Activated CD8-positive, alpha-beta memory T cell treated with anti-CD3 and anti-CD28 coated beads for 48 hours (primary cell): ENCODE measurements around the gene STXBP5L.
"Not testable (repeated sequence)": the region's sequence is repeated elsewhere in the genome, so short reads cannot be mapped to it uniquely, and the experiment has no call there.

Experiments
- DNase-seq, 3 experiments: peaks; one replicate each; pipeline ENCODE4 v3.0.0-alpha.2; 2020; ENCODE audit warnings: low read depth in 2 of 3, low spot score in 2 of 3

The STXBP5L gene

DNA sequence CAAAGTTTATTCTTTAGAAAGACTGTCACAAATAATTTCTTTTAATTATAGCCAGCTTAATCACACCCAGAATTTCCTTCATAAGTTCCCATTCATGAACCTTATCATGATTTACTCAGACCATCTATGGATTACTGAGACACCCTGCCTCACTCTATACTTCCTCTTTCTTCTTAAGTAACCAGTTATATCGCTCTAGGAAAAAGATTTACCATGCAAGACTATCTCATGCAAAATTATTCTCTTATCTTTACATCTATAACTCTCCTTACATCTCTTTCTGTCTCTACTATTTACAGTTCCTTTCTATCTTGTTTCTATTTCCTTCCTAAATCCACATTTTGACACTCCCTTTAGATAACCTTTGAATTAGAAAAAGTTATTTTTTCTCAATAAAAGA is 321.0 kb downstream of the STXBP5L start:
- no peak for DNase-seq

GRCh38 chr3:121230194-121230593 is 322.2 kb downstream of the STXBP5L start:
- not testable (repeated sequence) for DNase-seq

GRCh38 chr3:121231872-121232271 is 323.9 kb downstream of the STXBP5L start:
- no peak for DNase-seq

DNA sequence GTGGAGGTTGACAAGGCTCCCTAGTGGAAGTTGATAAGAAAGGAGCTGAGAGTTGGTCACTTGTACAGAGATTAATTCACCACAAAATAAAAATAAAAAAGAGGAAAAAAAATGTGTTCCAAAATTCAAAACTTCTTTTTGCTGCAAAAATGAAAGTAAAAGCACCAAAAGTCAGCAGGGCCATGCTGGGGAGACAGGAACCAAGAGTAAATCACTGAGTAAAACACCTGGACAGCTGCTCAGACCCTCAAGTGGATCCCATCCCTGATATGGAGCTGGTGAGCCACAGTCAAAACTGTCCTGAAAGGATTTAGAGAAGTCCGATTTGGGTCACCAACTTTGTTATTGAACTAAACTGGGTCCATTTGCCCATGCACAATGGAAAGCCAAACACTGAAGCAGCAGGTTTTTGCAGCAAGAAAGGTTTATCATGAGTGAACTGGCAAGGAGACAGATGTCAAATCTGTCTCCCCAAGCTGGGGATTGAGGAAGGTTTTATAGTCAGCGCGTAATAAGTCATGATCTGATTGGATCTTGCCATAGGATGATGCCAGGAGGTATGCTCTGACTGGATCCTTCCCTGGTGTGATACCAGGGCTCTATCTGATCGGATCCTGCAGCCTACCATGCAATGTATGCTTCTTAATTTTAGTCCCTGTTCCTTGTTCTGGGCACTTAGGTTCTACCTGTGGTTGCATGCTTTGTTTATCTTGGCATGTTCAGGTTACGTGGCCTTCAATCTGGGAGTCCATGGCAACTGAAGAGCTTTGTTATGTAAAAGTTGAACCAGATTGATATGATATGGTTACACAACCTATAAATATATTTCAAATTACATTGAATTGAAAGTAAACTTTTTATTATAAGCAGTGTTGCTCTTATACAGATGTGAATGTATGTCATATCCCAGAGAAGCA is 324.6 kb downstream of the STXBP5L start:
- no peak for DNase-seq

DNA sequence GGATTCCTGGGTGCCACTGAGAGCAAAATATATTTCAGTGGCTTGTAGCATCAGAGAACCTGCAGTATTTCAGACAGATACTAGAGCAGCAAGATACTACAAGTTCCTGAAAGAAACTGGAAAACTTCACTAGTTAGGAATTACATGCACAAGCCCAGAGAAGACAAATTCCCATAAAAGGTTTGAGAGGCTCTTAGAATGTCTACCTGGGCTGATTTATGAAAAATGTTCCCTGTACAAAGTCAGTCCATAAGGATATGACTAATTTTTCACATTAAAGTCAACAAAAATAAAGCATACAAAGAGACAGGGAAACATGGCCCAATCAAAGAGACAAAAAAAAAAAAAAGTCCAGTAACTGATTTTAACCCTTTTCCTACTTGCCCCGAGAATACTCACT is 335.2 kb downstream of the STXBP5L start:
- no peak for DNase-seq

DNA sequence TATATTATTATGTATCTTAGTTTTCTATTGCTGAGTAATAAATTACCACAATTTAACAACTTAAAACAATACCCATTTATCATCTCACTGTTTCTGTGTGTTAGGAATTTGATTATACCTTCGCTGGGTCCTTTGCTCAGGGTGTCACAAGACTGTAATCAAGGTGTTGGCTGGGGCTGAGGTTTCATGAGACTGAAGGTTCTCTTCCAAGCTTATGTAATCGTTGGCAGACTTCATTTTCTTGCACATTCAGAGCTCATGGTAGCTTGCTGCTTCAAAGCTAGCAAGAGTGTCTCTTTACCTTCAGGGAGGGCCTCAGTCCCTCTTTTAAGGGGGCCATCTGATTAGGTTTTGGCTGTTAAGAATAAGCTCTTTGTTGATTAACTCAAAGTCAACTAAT is 344.7 kb downstream of the STXBP5L start:
- no peak for DNase-seq

- DNase-seq: no peak
Measured at GRCh38 chr3:121269389-121269788, 361.4 kb downstream of the STXBP5L start.

GRCh38 chr3:121274411-121274810 is 366.4 kb downstream of the STXBP5L start:
- no peak for DNase-seq

GRCh38 chr3:121295452-121295851 is 387.4 kb downstream of the STXBP5L start:
- DNase-seq: no peak

DNA sequence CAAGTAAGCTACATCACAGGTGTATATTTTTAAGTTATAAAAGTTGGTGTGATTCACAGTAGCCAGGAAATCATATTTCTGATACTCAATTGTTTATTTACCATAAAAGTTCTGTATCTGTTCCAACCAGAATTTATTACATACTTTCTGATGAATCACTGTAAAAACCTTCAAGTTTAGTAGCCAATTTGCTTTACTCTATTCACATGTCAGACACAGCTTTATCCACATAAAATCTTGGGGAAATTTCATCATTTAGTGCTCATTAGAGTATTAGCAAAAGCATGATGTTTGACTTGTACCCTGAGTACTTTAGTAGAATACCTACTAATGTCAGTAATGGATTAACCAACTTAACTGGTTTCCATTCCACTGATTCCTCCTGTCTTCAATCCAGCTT is 388.0 kb downstream of the STXBP5L start:
- no peak for DNase-seq

- no peak for DNase-seq
Measured at GRCh38 chr3:121324320-121324719, 416.3 kb downstream of the STXBP5L start.

GRCh38 chr3:121330118-121330517 is 422.1 kb downstream of the STXBP5L start:
- DNase-seq: no peak

- DNase-seq: no peak
Measured at GRCh38 chr3:121330634-121331033, 422.6 kb downstream of the STXBP5L start.

GRCh38 chr3:121355960-121356359 is 448.0 kb downstream of the STXBP5L start:
- DNase-seq: not testable (repeated sequence)

DNA sequence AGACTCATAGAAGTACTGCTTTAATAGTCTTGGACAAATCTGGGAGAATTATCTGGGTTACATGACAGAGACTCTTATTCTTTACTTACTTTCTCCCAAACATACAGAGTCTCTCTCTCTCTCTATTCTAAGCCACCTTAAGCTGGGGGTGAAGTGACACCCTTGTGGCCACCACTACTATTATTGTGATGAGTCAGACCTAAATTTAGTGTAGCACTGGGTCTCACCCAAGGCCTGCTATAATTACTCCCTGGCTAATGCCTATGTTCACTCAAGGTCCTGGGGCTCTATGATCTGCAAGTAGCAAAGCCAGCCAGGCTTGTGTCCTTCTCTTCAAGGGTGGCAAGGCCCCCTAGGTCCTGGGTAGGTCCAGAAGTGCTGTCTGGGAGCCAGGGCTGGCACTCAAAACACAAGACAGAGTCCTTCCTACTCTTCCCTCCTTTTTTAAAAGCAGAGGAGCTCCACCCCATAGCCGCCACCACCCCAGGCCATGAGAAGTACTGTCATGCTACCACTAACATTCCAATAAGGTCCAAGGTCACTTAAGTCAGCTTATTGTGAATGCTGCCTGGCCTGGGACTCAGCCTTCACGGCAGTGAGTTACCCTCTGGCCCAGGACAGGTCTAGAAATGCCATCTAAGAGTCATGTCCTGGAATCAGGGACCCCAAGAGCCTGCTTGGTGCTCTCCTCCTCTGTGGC is 454.2 kb downstream of the STXBP5L start:
- DNase-seq: no peak

DNA sequence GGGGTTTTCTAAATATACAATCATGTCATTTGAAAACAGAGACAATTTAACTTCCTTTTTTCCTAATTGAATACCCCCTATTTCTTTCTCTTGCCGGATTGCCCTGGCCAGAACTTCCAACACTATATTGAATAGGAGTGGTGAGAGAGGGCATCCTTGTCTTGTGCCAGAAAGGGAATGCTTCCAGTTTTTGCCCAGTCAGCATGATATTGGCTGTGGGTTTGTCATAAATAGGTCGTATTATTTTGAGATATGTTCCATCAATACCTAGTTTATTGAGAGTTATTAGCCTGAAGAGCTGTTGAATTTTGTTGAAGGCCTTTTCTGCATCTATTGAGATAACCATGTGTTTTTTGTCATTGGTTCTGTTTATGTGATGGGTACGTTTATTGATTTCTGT is 480.3 kb downstream of the STXBP5L start:
- not testable (repeated sequence) for DNase-seq

- DNase-seq: not testable (repeated sequence)
Measured at GRCh38 chr3:121395967-121396366, 488.0 kb downstream of the STXBP5L start.

DNA sequence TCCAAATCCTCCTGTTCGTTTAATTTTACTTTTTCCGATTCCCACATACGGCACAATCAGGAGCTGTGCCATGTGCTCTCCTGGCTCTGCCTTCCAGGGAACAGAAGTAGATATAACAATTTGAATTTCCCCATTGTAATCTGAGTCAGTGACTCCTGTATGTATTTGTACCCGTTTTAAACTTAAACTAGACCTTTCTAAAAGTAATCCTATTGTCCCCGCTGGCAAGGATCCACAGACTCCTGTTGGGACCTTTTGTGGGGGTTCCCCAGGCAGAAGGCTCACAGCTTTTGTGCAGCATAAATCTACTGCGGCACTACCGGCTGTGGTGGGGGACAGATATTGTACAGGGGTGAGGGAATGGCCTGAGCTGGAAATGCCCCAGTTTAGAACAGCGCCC is 490.0 kb downstream of the STXBP5L start:
- not testable (repeated sequence) for DNase-seq

DNA sequence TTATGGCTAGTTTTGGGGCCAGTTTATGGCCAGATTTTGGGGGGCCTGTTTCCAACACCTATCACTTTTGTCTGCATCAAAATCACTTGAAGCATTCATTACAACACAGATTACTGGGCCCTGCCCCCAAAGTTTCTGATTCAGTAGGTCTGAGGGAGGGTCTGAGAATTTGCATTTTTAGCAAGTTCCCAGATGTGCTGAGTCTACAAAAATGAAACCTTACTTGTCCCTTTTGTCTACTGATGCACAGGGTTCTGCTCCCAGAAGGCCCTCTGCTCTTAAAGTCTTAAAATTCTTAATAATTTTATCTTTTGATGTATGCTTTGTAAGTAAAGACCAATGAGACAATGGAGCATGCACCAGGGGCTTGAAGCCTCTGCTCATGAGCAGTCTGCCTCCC is 491.8 kb downstream of the STXBP5L start:
- DNase-seq: no peak

- no peak for DNase-seq
Measured at GRCh38 chr3:121405631-121406030, 497.6 kb downstream of the STXBP5L start.

DNA sequence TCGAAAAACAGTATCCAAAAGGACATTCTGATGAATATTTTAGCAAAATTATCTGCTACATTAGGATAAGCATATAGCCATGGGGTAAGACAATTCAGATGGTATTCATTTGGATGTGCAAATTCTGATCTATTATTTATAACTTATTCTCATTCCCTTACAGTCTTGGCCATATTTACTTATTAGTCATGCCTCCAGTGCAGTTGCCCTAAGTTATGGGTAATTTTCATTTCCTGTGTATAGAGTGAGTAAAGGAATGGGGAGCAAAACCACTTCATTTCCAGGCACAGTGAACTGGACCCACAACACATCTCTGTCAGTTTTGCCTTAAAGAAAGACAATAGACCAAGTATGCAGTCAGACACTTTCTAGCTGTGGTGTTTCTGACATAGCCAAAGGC is 503.5 kb downstream of the STXBP5L start:
- DNase-seq: no peak

DNA sequence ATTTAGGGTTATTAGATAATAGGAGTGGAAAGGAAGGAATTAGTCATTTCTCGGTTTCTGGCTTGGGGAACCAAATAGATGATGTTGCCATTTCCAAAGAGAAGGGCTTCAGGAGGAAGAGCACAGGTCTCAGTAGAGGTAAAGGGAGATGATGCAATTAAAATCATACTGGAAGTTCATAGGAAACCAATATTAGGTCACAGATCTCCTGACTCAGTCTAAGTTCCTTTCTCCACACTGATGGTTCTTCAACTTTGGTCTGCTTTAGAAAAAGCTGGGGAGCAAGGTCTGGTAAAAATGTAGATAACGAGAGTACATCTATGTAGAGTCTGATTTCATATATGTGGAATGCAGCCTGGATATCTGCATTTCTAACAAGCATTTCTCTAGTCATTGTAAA is 506.9 kb downstream of the STXBP5L start:
- DNase-seq: no peak
